Hindlimb muscle (tissue), 1 donor: Measurements from ENCODE around the gene CCM2. TPM values are rescaled to one million over a fixed set of nuclear protein-coding genes. Genes with fewer than 3 reads are reported as not detected.

ENCODE experiments used
- DNase-seq: peaks from one replicate; pipeline ENCODE4 v3.0.0-alpha.2; 2013
- polyA plus RNA-seq: library from polyadenylated mRNA; unstranded; fragments of 120-200 nt; gene quantifications from one replicate; pipeline ENCODE4 v1.2.1, GENCODE V29; 2013; ENCODE audit not compliant: insufficient read length

Gene CCM2
- polyA plus RNA-seq, 1 donor: 41.4 TPM

- DNase-seq: no peak
These were observed 35.4 kb downstream of the CCM2 start for GRCh38 chr7:45035371-45035770.

- DNase-seq: no peak
These were observed 35.9 kb downstream of the CCM2 start for GRCh38 chr7:45035893-45036292.

- DNase-seq: no peak
These were observed 36.3 kb downstream of the CCM2 start for GRCh38 chr7:45036317-45036716.

DNA sequence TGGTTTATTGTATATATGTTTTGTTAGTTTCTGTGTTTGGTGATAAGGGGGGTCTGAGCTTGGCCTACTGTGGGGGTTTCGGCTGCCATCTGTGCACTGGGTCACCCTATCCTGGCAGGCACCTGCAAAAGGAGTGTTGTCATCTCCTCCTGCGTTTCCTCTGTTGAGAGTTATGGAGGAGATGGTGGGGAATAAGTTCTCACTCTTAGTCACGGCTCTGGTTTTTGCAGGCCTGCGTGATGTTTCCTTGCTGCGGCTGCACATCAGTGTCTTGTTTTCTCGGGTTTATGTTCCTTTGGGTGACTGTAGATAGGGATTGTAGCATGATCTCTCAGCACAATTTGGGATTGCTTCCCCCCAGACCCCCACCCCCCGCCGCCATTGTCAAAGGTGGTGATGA lies 36.8 kb downstream of the CCM2 start:
- DNase-seq: no peak

GRCh38 chr7:45037876-45038275 lies 37.9 kb downstream of the CCM2 start:
- DNase-seq: no peak

DNA sequence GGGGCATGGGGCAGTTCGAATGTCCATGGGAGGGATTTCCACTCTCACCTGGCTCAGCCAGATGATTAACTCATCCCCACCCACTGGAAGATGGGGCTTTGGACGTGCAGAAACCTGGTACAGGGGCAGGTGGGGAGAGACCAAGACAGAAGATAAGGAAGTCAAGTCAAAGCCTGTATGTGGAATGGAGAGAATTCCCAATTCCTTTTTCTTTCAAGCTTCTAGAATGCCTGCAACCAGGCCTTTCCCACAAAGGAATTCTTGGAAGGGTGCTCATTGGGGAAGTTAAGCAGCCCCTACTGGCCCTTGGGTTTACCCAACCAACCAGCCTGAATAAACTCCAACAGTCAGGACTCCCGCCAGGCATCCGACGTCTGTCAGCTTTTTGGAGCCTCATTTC lies 39.1 kb downstream of the CCM2 start:
- no peak for DNase-seq

DNA sequence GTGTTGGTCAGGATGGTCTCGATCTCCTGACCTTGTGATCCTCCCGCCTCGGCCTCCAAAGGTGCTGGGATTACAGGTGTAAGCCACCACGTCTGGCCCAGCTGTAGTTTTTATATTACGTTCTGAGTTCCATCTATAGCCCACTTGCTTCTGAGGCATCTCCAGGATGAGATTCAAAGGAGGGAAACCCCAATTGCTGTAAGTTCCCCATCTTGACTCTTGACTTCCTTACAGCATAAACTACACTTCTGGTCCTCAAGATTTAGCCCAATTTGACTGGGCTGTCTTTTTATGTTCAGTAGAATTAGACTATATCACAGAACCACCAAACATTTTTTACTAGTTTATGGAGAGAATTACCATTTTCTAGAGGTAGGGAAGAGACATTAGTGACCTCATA lies 44.3 kb downstream of the CCM2 start:
- no peak for DNase-seq

- no peak for DNase-seq
These were observed 48.7 kb downstream of the CCM2 start for GRCh38 chr7:45048748-45049147.

DNA sequence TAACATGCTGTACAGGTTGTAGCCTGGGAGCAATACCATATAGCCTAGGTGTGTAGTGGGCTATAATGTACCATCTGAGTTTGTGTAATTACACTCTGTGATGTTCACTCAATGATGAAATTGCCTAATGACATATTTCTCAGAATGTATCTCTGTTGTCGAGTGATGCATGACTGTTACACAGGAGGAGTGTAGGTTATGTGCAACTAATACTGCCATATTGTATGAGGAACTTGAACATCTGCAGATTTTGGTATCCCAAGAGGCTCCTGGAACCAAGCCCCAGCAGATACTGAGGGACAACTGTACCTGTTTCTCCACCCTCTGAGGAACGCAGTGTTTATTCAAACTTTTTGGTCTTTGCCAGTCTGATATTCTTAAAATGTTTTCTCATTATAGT lies 50.2 kb downstream of the CCM2 start:
- no peak for DNase-seq

GRCh38 chr7:45052011-45052410 lies 52.0 kb downstream of the CCM2 start:
- no peak for DNase-seq

- no peak for DNase-seq
These were observed 53.4 kb downstream of the CCM2 start for GRCh38 chr7:45053401-45053800.

GRCh38 chr7:45053941-45054340 lies 53.9 kb downstream of the CCM2 start:
- DNase-seq: no peak

- no peak for DNase-seq
These were observed 54.4 kb downstream of the CCM2 start for GRCh38 chr7:45054442-45054841.

DNA sequence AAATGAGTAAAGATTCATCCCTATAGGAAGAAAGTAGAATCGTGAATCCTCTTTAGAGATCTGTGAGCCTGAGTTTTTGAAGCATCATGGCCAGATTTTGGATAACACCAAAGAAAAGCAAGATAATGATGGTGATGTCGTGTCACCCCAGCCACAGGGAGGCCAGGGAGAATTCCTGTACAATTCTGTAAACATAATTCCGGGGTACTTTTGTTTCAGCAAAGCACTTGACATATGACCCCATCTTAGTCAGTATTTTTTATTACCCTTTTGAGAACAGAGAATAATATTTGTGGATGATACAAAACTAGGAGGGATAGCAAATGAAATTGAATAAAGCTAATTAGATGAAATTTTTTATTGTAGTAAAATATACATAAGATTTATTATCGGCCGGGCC lies 55.0 kb downstream of the CCM2 start:
- DNase-seq: no peak

- DNase-seq: no peak
These were observed 55.7 kb downstream of the CCM2 start for GRCh38 chr7:45055594-45056219.

GRCh38 chr7:45057878-45058277 lies 57.9 kb downstream of the CCM2 start:
- no peak for DNase-seq

- no peak for DNase-seq
These were observed 60.3 kb downstream of the CCM2 start for GRCh38 chr7:45060295-45060694.

GRCh38 chr7:45061352-45061751 lies 61.4 kb downstream of the CCM2 start:
- DNase-seq: no peak

DNA sequence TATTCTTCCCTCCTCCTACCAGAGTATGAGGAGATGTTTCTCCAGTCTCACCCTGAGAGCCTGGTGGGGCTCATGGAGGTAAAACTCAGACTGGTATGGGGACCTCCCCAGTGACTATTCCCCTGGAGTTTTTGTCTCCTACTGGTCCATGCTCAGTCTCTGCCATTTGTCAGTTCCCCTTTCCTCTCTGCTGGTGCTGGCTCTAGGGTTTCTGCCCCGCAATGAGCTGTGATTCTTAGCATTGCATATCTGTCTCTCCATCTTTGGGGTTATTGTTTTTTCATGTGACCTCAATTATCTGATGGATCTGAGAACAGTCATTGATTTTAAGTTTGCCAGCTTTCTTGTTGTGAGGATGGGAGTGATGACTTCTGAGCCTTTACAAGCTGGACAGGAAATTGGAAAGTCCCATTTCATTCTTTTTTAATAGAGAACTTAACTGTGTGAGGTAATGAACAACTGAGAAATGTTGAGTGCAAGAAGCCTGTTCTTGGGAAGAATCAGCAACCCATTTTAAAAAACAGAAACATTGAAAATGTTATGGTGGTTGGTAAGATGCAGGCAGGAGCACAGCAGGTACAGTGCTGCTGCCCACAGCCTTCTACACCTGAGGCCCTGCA lies 61.9 kb downstream of the CCM2 start:
- DNase-seq: no peak

DNA sequence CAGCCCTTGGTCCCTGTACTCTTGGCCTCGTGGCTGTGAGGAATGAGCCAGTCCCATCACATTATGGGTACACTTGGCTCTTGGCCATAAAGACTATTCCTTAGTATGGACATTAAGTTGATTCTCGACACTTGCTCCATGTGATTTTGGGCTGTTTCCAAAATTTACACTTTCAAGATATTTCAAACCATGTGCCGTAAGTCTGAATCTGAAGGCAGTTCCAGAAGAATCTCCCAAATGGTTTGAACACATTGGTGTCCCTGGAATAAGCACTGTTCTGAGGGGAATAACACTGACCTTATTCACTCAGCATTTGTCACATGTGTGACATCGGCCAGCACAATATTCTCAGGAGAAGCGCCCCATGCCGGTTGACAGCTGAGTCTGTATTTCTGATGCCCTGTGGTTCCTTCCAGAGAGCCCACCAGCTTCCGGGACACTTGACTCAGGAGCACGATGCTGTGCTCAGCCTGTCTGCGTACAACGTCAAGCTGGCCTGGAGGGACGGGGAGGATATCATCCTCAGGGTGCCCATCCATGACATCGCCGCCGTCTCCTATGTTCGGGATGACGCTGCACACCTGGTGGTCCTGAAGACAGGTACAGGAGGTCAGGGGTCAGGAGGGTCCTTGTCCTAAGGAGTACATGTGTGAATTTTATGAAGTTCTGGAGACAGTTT lies 64.2 kb downstream of the CCM2 start:
- DNase-seq: no peak

GRCh38 chr7:45065031-45065995 lies 65.3 kb downstream of the CCM2 start:
- DNase-seq: no peak

GRCh38 chr7:45066409-45066808 lies 66.4 kb downstream of the CCM2 start:
- DNase-seq: no peak

DNA sequence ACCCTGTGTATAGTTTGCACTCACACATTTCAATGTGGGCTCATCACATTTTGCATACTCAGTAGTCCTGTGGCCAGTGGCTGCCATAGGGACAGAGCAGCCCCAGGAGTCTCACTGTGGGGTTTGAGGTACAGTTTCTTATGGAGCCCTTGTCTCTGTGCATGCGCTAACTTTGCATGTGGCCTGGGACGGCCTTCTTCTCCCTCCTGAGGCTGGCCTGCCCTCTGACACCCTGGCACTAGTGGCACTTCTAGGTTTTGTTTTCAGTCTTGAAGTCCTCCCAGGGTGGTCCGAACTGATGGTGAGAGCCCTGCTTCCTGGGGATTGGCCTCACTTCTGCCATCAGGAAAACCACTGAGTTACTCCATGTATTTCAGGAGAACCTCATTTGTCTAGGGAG lies 67.6 kb downstream of the CCM2 start:
- no peak for DNase-seq
